PC-3 (cell line): ENCODE data around the gene GLIPR1L1.

ENCODE experiments used
- CTCF ChIP-seq: fragments of 300-600 bp; sonication (generic); conservative IDR thresholded peaks from 2 replicates; pipeline ENCODE4 v1.5.1; 2017; ENCODE audit warnings: antibody characterized with exemption, low read depth, mild to moderate bottlenecking, low read length
- EZH2 ChIP-seq: fragments of 300-600 bp; sonication (generic); IDR thresholded peaks from one replicate; pipeline ENCODE4 v1.6.1; 2017; ENCODE audit warnings: antibody characterized with exemption, mild to moderate bottlenecking, low read length; ENCODE audit not compliant: unreplicated experiment
- EZH2phosphoT487 ChIP-seq: fragments of 300-600 bp; sonication (generic); IDR thresholded peaks from 2 replicates; pipeline ENCODE4 v1.6.1; 2018; ENCODE audit warnings: mild to moderate bottlenecking, antibody characterized with exemption, low read length, borderline replicate concordance

- TF ChIP-seq CTCF (no peak), EZH2phosphoT487 (no peak), EZH2 (no peak)
Observed at GRCh38 chr12:75378354-75378753, 43.9 kb downstream of the GLIPR1L1 start.
